Mesodermal cell (in vitro differentiated cells): Measurements from ENCODE around the gene GPBAR1.

Experiments used
- H3K27ac ChIP-seq: 2 replicates; pipeline ENCODE4 v1.7.0; 2013; ENCODE audit warnings: mild to moderate bottlenecking, low read depth, low read length, moderate library complexity; ENCODE audit not compliant: severe bottlenecking
- H3K36me3 ChIP-seq: 2 replicates; pipeline ENCODE4 v1.7.1; 2013; ENCODE audit warnings: mild to moderate bottlenecking, low read length, moderate library complexity; ENCODE audit not compliant: control insufficient read depth, insufficient read depth
- H3K4me1 ChIP-seq: one replicate; pipeline ENCODE4 v1.7.1; 2013; ENCODE audit warnings: mild to moderate bottlenecking, low read length; ENCODE audit not compliant: insufficient read depth, control insufficient read depth, poor library complexity, severe bottlenecking
- H3K4me3 ChIP-seq: 2 replicates; pipeline ENCODE4 v1.7.0; 2013; ENCODE audit warnings: low read length, control low read depth, mild to moderate bottlenecking; ENCODE audit not compliant: insufficient read depth, poor library complexity, severe bottlenecking; ENCODE audit errors: extremely low read depth
- H3K9me3 ChIP-seq: 2 replicates; pipeline ENCODE4 v1.7.1; 2013; ENCODE audit warnings: mild to moderate bottlenecking, low read length, moderate library complexity; ENCODE audit not compliant: control insufficient read depth
- WGBS, 2 experiments: methylation state at CpG; one replicate each; pipeline ENCODE4 v1.1.5; 2013; ENCODE audit warnings: missing lambda C conversion rate in 2 of 2; ENCODE audit not compliant: insufficient coverage in 2 of 2; 5-methylcytosine and 5-hydroxymethylcytosine counted together

The GPBAR1 gene

GRCh38 chr2:218260166-218260565, 649 bp upstream of the GPBAR1 start:
- H3K27ac ChIP-seq, result peak overlapping the region; percentile 95
- no peaks in the 10 kb centered on the region for H3K9me3 ChIP-seq
- WGBS, 2 experiments, result 94 to 96% methylated on average over 2 to 3 of the region's 5 CpGs
- no peak overlapping the region for H3K4me3 ChIP-seq
- peaks cover 47% of the 10 kb centered on the region for H3K36me3 ChIP-seq
- H3K4me1 ChIP-seq, result peaks cover 46% of the 10 kb centered on the region

- Histone ChIP-seq H3K27ac (peak overlapping the region; percentile 79), H3K4me1 (peaks cover 46% of the 10 kb centered on the region), H3K36me3 (peaks cover 44% of the 10 kb centered on the region), H3K9me3 (no peaks in the 10 kb centered on the region), H3K4me3 (no peak overlapping the region)
- WGBS, 2 experiments, result 88 to 100% methylated on average over 1 to 3 of the region's 8 CpGs
These were observed 815 bp downstream of the GPBAR1 start for GRCh38 chr2:218261423-218262236.

GRCh38 chr2:218262237-218262600, 1.4 kb downstream of the GPBAR1 start:
- peaks cover 44% of the 10 kb centered on the region for H3K36me3 ChIP-seq
- H3K4me1 ChIP-seq, result peaks cover 46% of the 10 kb centered on the region
- peak overlapping the region; percentile 79 for H3K27ac ChIP-seq
- H3K4me3 ChIP-seq, result no peak overlapping the region
- no peaks in the 10 kb centered on the region for H3K9me3 ChIP-seq
- 87 to 100% methylated on average over 2 to 3 of the region's 6 CpGs for WGBS, 2 experiments

- Histone ChIP-seq H3K4me3 (no peak overlapping the region), H3K4me1 (peaks cover 45% of the 10 kb centered on the region), H3K27ac (no peak overlapping the region), H3K9me3 (no peaks in the 10 kb centered on the region), H3K36me3 (peaks cover 49% of the 10 kb centered on the region)
- WGBS, 2 experiments, result 96 to 97% methylated on average over 33 of the region's 39 CpGs
These were observed 2.1 kb downstream of the GPBAR1 start for GRCh38 chr2:218262631-218263586.

GRCh38 chr2:218263817-218264641, 3.2 kb downstream of the GPBAR1 start:
- 94 to 96% methylated on average over 12 to 15 of the region's 17 CpGs for WGBS, 2 experiments
- peaks cover 35% of the 10 kb centered on the region for H3K4me1 ChIP-seq
- no peaks in the 10 kb centered on the region for H3K9me3 ChIP-seq
- H3K27ac ChIP-seq, result no peak overlapping the region
- no peak overlapping the region for H3K4me3 ChIP-seq
- H3K36me3 ChIP-seq, result peaks cover 53% of the 10 kb centered on the region

GRCh38 chr2:218264773-218265561, 4.2 kb downstream of the GPBAR1 start:
- H3K27ac ChIP-seq, result no peak overlapping the region
- no peaks in the 10 kb centered on the region for H3K9me3 ChIP-seq
- H3K36me3 ChIP-seq, result peaks cover 53% of the 10 kb centered on the region
- peaks cover 26% of the 10 kb centered on the region for H3K4me1 ChIP-seq
- H3K4me3 ChIP-seq, result no peak overlapping the region
- 97 to 98% methylated on average over 19 to 20 of the region's 22 CpGs for WGBS, 2 experiments

- WGBS, 2 experiments, result 94 to 98% methylated on average over 8 of the region's 8 CpGs
- peaks cover 53% of the 10 kb centered on the region for H3K36me3 ChIP-seq
- H3K27ac ChIP-seq, result no peak overlapping the region
- H3K9me3 ChIP-seq, result no peaks in the 10 kb centered on the region
- peaks cover 20% of the 10 kb centered on the region for H3K4me1 ChIP-seq
- H3K4me3 ChIP-seq, result no peak overlapping the region
These were observed 4.8 kb downstream of the GPBAR1 start for GRCh38 chr2:218265626-218266025.

GRCh38 chr2:218266316-218266979, 5.6 kb downstream of the GPBAR1 start:
- Histone ChIP-seq H3K27ac (no peak overlapping the region), H3K36me3 (peaks cover 53% of the 10 kb centered on the region)
- 94 to 97% methylated on average over 10 to 14 of the region's 15 CpGs for WGBS, 2 experiments

GRCh38 chr2:218267259-218267658, 6.4 kb downstream of the GPBAR1 start:
- WGBS, 2 experiments, result 95 to 100% methylated on average over 3 to 6 of the region's 6 CpGs

More at GRCh38 chr2:218266316-218266979, 5.6 kb downstream of the GPBAR1 start:
- H3K4me1 ChIP-seq, result peaks cover 12% of the 10 kb centered on the region
- no peak overlapping the region for H3K4me3 ChIP-seq
- no peaks in the 10 kb centered on the region for H3K9me3 ChIP-seq

More at GRCh38 chr2:218267259-218267658, 6.4 kb downstream of the GPBAR1 start:
- Histone ChIP-seq H3K4me3 (no peak overlapping the region), H3K36me3 (peaks cover 53% of the 10 kb centered on the region), H3K27ac (no peak overlapping the region), H3K4me1 (peaks cover 6% of the 10 kb centered on the region), H3K9me3 (no peaks in the 10 kb centered on the region)
